Measurements from ENCODE around the gene S100A13. TPM values are rescaled to one million over a fixed set of nuclear protein-coding genes. Genes with fewer than 3 reads are reported as not detected.

The S100A13 gene
- total RNA-seq, 1 donor from 2014 or later = 89.7 TPM

GRCh38 chr1:153623101-153623500, 4.2 kb downstream of the S100A13 start:
- no peak for TF ChIP-seq CTCF (IDR thresholded peaks at IDR 0.05)
- no peaks in the 10 kb centered on the region for H3K27me3 ChIP-seq
- no peak overlapping the region for H3K4me3 ChIP-seq
- no peaks in the 10 kb centered on the region for H3K9me3 ChIP-seq
- intact Hi-C loops (cut with DNase I) = no loop called here
- H3K36me3 ChIP-seq = peaks cover 0 to 17% of the 10 kb centered on the region in 2 donors
- peaks cover 3 to 18% of the 10 kb centered on the region in 2 donors for H3K4me1 ChIP-seq
- DNase-seq (ENCODE audit: low spot score in 2 of 2) = no peak
- no peak overlapping the region for H3K27ac ChIP-seq

GRCh38 chr1:153619171-153619570, 8.1 kb downstream of the S100A13 start:
- Histone ChIP-seq H3K4me1 (peaks cover 0 to 8% of the 10 kb centered on the region in 2 donors), H3K36me3 (peaks cover 0 to 13% of the 10 kb centered on the region in 2 donors), H3K27me3 (no peaks in the 10 kb centered on the region), H3K9me3 (no peaks in the 10 kb centered on the region), H3K4me3 (no peak overlapping the region), H3K27ac (no peak overlapping the region)
- DNase-seq (ENCODE audit: low spot score in 2 of 2) = no peak
- TF ChIP-seq CTCF (IDR thresholded peaks at IDR 0.05) = no peak
- intact Hi-C loops (cut with DNase I) = loop anchor here (10.0 kb wide), 1 partner anchor 264 kb away; the partner anchor contains the start of gene S100A9

- Histone ChIP-seq H3K36me3 (peaks cover 0 to 13% of the 10 kb centered on the region in 2 donors), H3K4me3 (no peak overlapping the region), H3K27ac (peak overlapping the region in 1 of 2 donors; percentile 49), H3K4me1 (peaks cover 0 to 12% of the 10 kb centered on the region in 2 donors), H3K9me3 (no peaks in the 10 kb centered on the region), H3K27me3 (no peaks in the 10 kb centered on the region)
- DNase-seq (ENCODE audit: low spot score in 2 of 2) = peak in 1 of 2 donors; percentile 92
- intact Hi-C loops (cut with DNase I) = loop anchor here (2.0 to 10.0 kb wide), 4 partner anchors 45 to 263 kb away; partner anchors contain the start of gene S100A9
- TF ChIP-seq CTCF (IDR thresholded peaks at IDR 0.05) = peak; percentile 58 to 73 (median 58)
These were observed 9.6 kb downstream of the S100A13 start for GRCh38 chr1:153617663-153618062.

GRCh38 chr1:153616917-153617311, 10.4 kb downstream of the S100A13 start:
- intact Hi-C loops (cut with DNase I) = loop anchor here (2.0 to 10.0 kb wide), 4 partner anchors 44 to 262 kb away; partner anchors contain the start of gene S100A9
- no peak for DNase-seq (ENCODE audit: low spot score in 2 of 2)
- Histone ChIP-seq H3K27me3 (no peaks in the 10 kb centered on the region), H3K4me3 (no peak overlapping the region), H3K27ac (peak overlapping the region in 1 of 2 donors; percentile 49), H3K36me3 (peaks cover 0 to 13% of the 10 kb centered on the region in 2 donors), H3K9me3 (no peaks in the 10 kb centered on the region), H3K4me1 (peaks cover 0 to 12% of the 10 kb centered on the region in 2 donors)
- TF ChIP-seq CTCF (IDR thresholded peaks at IDR 0.05) = no peak

- intact Hi-C loops (cut with DNase I) = loop anchor here (2.0 to 10.0 kb wide), 4 partner anchors 44 to 262 kb away; partner anchors contain the start of gene S100A9
These were observed 11.0 kb downstream of the S100A13 start, which contains the start of gene S100A14 for GRCh38 chr1:153616144-153616916. Gene S100A14, minus strand, starts transcription at chr1:153616325. Its CDS starts 467 bp downstream, at chr1:153615858.

More at GRCh38 chr1:153616144-153616916, 11.0 kb downstream of the S100A13 start, which contains the start of gene S100A14:
- no peak for DNase-seq (ENCODE audit: low spot score in 2 of 2)
- TF ChIP-seq CTCF (IDR thresholded peaks at IDR 0.05) = no peak
- H3K27me3 ChIP-seq = no peaks in the 10 kb centered on the region
- no peak within 1 kb of the TSS for H3K4me3 ChIP-seq
- peaks cover 0 to 12% of the 10 kb centered on the region in 2 donors for H3K4me1 ChIP-seq
- peaks cover 0 to 13% of the 10 kb centered on the region in 2 donors for H3K36me3 ChIP-seq
- H3K27ac ChIP-seq = peak within 1 kb of the TSS in 1 of 2 donors; percentile 49
- no peaks in the 10 kb centered on the region for H3K9me3 ChIP-seq

Measured in ascending aorta (tissue), 2 donors.